ENCODE data around the gene SHROOM1. TPM values are rescaled to one million over a fixed set of nuclear protein-coding genes. Genes with fewer than 3 reads are reported as not detected.
A peak's percentile ranks its signal among the peaks of the same experiment; 100 is the strongest.

SHROOM1 gene
- total RNA-seq, 1 experiment from 2014 or later = 13.5 TPM

- Histone ChIP-seq H3K27ac (ENCODE audit: low read length) (no peak overlapping the region), H3K4me3 (ENCODE audit: low read depth in 2 of 2, low read length in 2 of 2) (no peak overlapping the region), H3K36me3 (ENCODE audit: control insufficient read depth, insufficient read depth, low read length) (peaks cover 22% of the 10 kb centered on the region), H3K9me3 (ENCODE audit: control insufficient read depth, insufficient read depth, low read depth, low read length) (no peaks in the 10 kb centered on the region), H3K27me3 (ENCODE audit: control insufficient read depth, insufficient read depth, low read length) (no peaks in the 10 kb centered on the region), H3K4me1 (ENCODE audit: control insufficient read depth, insufficient read depth, low read length) (no peaks in the 10 kb centered on the region)
- TSS peak; percentile 51 for BruUV-seq (replicated peaks)
- TF ChIP-seq, protein P1, sequence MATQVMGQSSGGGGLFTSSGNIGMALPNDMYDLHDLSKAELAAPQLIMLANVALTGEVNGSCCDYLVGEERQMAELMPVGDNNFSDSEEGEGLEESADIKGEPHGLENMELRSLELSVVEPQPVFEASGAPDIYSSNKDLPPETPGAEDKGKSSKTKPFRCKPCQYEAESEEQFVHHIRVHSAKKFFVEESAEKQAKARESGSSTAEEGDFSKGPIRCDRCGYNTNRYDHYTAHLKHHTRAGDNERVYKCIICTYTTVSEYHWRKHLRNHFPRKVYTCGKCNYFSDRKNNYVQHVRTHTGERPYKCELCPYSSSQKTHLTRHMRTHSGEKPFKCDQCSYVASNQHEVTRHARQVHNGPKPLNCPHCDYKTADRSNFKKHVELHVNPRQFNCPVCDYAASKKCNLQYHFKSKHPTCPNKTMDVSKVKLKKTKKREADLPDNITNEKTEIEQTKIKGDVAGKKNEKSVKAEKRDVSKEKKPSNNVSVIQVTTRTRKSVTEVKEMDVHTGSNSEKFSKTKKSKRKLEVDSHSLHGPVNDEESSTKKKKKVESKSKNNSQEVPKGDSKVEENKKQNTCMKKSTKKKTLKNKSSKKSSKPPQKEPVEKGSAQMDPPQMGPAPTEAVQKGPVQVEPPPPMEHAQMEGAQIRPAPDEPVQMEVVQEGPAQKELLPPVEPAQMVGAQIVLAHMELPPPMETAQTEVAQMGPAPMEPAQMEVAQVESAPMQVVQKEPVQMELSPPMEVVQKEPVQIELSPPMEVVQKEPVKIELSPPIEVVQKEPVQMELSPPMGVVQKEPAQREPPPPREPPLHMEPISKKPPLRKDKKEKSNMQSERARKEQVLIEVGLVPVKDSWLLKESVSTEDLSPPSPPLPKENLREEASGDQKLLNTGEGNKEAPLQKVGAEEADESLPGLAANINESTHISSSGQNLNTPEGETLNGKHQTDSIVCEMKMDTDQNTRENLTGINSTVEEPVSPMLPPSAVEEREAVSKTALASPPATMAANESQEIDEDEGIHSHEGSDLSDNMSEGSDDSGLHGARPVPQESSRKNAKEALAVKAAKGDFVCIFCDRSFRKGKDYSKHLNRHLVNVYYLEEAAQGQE (IDR thresholded peaks at IDR 0.05; ENCODE audit: insufficient read depth in 1 of 2, low read depth in 2 of 2, low read length in 1 of 2) = no peak
- TF ChIP-seq TCF7L2 (IDR thresholded peaks at IDR 0.05; ENCODE audit: low read depth, low read length) (no peak), CTCF (IDR thresholded peaks at IDR 0.05) (no peak), SIN3A (IDR thresholded peaks at IDR 0.05; ENCODE audit: borderline replicate concordance, insufficient read depth, low read depth, low read length) (no peak), POLR2AphosphoS5 (IDR thresholded peaks at IDR 0.05; ENCODE audit: low read depth, low read length) (no peak)
- ChIA-PET POLR2A (interaction anchor here (0.6 kb wide), 1 partner anchor 15 kb away, joined by 5 read pairs; no protein-coding TSS in a partner anchor), CTCF (no interaction called here)
- intact Hi-C loops (cut with micrococcal nuclease; ENCODE audit: unreplicated experiment) (no loop called here), in situ Hi-C loops (cut with HindIII; ENCODE audit: low pct_unique_long_range_greater_than_20kb, low sequenced_read_pairs) (no loop called here)
- ATAC-seq (no peak), DNase-seq (ENCODE audit: low read depth, low spot score) (no peak)
Observed at GRCh38 chr5:132876020-132876759, 45.7 kb upstream of the SHROOM1 start.

DNA sequence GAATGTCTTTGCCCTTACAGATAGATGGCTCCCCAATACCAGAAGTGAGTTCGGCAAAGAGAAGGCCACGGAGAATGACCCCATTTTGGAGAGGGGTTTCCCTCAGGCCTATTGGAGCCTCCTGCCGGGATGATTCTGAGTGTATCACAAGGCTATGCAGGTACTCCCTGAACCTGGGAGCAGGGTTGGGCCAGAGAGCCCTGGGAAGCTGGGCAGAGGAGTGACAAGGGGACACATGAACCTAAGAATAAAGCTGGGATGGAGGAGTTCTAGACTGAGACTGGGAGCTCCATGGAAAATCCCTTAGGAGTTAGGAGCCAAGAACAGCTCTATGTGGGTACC is 43.5 kb upstream of the SHROOM1 start:
- intact Hi-C loops (cut with micrococcal nuclease; ENCODE audit: unreplicated experiment) = no loop called here
- POLR2A ChIA-PET = interaction anchor here (0.6 kb wide), 1 partner anchor 107 kb away, joined by 4 read pairs; no protein-coding TSS in a partner anchor
- in situ Hi-C loops (cut with HindIII; ENCODE audit: low pct_unique_long_range_greater_than_20kb, low sequenced_read_pairs) = no loop called here
- H3K4me1 ChIP-seq (ENCODE audit: control insufficient read depth, insufficient read depth, low read length) = no peaks in the 10 kb centered on the region
- no peak for DNase-seq (ENCODE audit: low read depth, low spot score)
- H3K36me3 ChIP-seq (ENCODE audit: control insufficient read depth, insufficient read depth, low read length) = peaks cover 5% of the 10 kb centered on the region
- ATAC-seq = no peak
- CTCF ChIA-PET = no interaction called here
- no peak for TF ChIP-seq POLR2AphosphoS5 (IDR thresholded peaks at IDR 0.05; ENCODE audit: low read depth, low read length)
- TF ChIP-seq, protein P1 (IDR thresholded peaks at IDR 0.05; ENCODE audit: insufficient read depth in 1 of 2, low read depth in 2 of 2, low read length in 1 of 2) = no peak
- BruUV-seq (replicated peaks) = no TSS peak
- no peaks in the 10 kb centered on the region for H3K27me3 ChIP-seq (ENCODE audit: control insufficient read depth, insufficient read depth, low read length)
- no peak overlapping the region for H3K4me3 ChIP-seq (ENCODE audit: low read depth in 2 of 2, low read length in 2 of 2)
- H3K9me3 ChIP-seq (ENCODE audit: control insufficient read depth, insufficient read depth, low read depth, low read length) = no peaks in the 10 kb centered on the region
- no peak overlapping the region for H3K27ac ChIP-seq (ENCODE audit: low read length)
